Measurements from ENCODE around the gene ZMAT5. TPM values are rescaled to one million over a fixed set of nuclear protein-coding genes. Genes with fewer than 3 reads are reported as not detected.
A peak's percentile ranks its signal among the peaks of the same experiment; 100 is the strongest.

ZMAT5 gene
- total RNA-seq, 2 experiments from 2014 or later: 19.0 to 21.8 TPM

GRCh38 chr22:29702000-29702930 lies 64.5 kb downstream of the ZMAT5 start:
- Mint-ChIP-seq H3K36me3 (ENCODE audit: low read depth) (no peaks in the 10 kb centered on the region), H3K27ac (no peak overlapping the region), H3K27me3 (ENCODE audit: low read depth) (peaks cover 2% of the 10 kb centered on the region), H3K9me3 (ENCODE audit: insufficient read depth) (no peaks in the 10 kb centered on the region), H3K4me1 (ENCODE audit: low read depth) (peaks cover 9% of the 10 kb centered on the region), H3K4me3 (no peak overlapping the region)
- ChIA-PET CTCF (interaction anchor here (0.9 to 2.0 kb wide), 7 partner anchors 10 to 386 kb away, joined by 3 to 11 read pairs (median 5); no protein-coding TSS in a partner anchor), POLR2A (interaction anchor here (0.8 to 0.9 kb wide), 2 partner anchors 9 to 21 kb away, joined by 3 to 6 read pairs; no protein-coding TSS in a partner anchor)
- DNase-seq: no peak
- ATAC-seq: no peak

GRCh38 chr22:29701155-29701999 lies 65.4 kb downstream of the ZMAT5 start:
- peaks cover 9% of the 10 kb centered on the region for H3K4me1 Mint-ChIP-seq (ENCODE audit: low read depth)
- peak; percentile 46 for DNase-seq
- POLR2A ChIA-PET: interaction anchor here (0.8 kb wide), 1 partner anchor 20 kb away, joined by 6 read pairs; no protein-coding TSS in a partner anchor
- peak; percentile 61 for ATAC-seq
- H3K9me3 Mint-ChIP-seq (ENCODE audit: insufficient read depth): no peaks in the 10 kb centered on the region
- H3K36me3 Mint-ChIP-seq (ENCODE audit: low read depth): no peaks in the 10 kb centered on the region
- CTCF ChIA-PET: interaction anchor here (0.9 to 2.0 kb wide), 8 partner anchors 9 to 387 kb away, joined by 3 to 11 read pairs (median 4); no protein-coding TSS in a partner anchor
- H3K4me3 Mint-ChIP-seq: no peak overlapping the region
- peak overlapping the region; percentile 39 for H3K27ac Mint-ChIP-seq
- H3K27me3 Mint-ChIP-seq (ENCODE audit: low read depth): peaks cover 2% of the 10 kb centered on the region

GRCh38 chr22:29700900-29701154 lies 66.0 kb downstream of the ZMAT5 start:
- Mint-ChIP-seq H3K27me3 (ENCODE audit: low read depth) (peaks cover 2% of the 10 kb centered on the region), H3K4me1 (ENCODE audit: low read depth) (peaks cover 9% of the 10 kb centered on the region), H3K27ac (no peak overlapping the region), H3K36me3 (ENCODE audit: low read depth) (peaks cover 2% of the 10 kb centered on the region), H3K4me3 (no peak overlapping the region), H3K9me3 (ENCODE audit: insufficient read depth) (no peaks in the 10 kb centered on the region)
- DNase-seq (no peak), ATAC-seq (no peak)
- ChIA-PET POLR2A (no interaction called here), CTCF (interaction anchor here (0.9 to 2.0 kb wide), 6 partner anchors 11 to 388 kb away, joined by 3 to 11 read pairs (median 6); no protein-coding TSS in a partner anchor)

GRCh38 chr22:29700206-29700899 lies 66.5 kb downstream of the ZMAT5 start:
- H3K36me3 Mint-ChIP-seq (ENCODE audit: low read depth): peaks cover 2% of the 10 kb centered on the region
- ChIA-PET CTCF (interaction anchor here (0.9 to 2.0 kb wide), 3 partner anchors 11 to 121 kb away, joined by 3 to 6 read pairs (median 4); no protein-coding TSS in a partner anchor), POLR2A (no interaction called here)
- no peak overlapping the region for H3K27ac Mint-ChIP-seq
- H3K4me1 Mint-ChIP-seq (ENCODE audit: low read depth): peaks cover 9% of the 10 kb centered on the region
- H3K4me3 Mint-ChIP-seq: no peak overlapping the region
- no peak for ATAC-seq
- no peak for DNase-seq
- H3K9me3 Mint-ChIP-seq (ENCODE audit: insufficient read depth): no peaks in the 10 kb centered on the region
- peaks cover 2% of the 10 kb centered on the region for H3K27me3 Mint-ChIP-seq (ENCODE audit: low read depth)

- Mint-ChIP-seq H3K36me3 (ENCODE audit: low read depth) (peaks cover 4% of the 10 kb centered on the region), H3K4me1 (ENCODE audit: low read depth) (peaks cover 9% of the 10 kb centered on the region), H3K27me3 (ENCODE audit: low read depth) (peaks cover 2% of the 10 kb centered on the region), H3K27ac (no peak overlapping the region), H3K4me3 (no peak overlapping the region), H3K9me3 (ENCODE audit: insufficient read depth) (no peaks in the 10 kb centered on the region)
- ATAC-seq (no peak), DNase-seq (no peak)
- POLR2A ChIA-PET: no interaction called here
- CTCF ChIA-PET: interaction anchor here (1.4 kb wide), 1 partner anchor 8 kb away, joined by 3 read pairs; no protein-coding TSS in a partner anchor
These were observed 68.8 kb downstream of the ZMAT5 start for GRCh38 chr22:29697853-29698598.

DNA sequence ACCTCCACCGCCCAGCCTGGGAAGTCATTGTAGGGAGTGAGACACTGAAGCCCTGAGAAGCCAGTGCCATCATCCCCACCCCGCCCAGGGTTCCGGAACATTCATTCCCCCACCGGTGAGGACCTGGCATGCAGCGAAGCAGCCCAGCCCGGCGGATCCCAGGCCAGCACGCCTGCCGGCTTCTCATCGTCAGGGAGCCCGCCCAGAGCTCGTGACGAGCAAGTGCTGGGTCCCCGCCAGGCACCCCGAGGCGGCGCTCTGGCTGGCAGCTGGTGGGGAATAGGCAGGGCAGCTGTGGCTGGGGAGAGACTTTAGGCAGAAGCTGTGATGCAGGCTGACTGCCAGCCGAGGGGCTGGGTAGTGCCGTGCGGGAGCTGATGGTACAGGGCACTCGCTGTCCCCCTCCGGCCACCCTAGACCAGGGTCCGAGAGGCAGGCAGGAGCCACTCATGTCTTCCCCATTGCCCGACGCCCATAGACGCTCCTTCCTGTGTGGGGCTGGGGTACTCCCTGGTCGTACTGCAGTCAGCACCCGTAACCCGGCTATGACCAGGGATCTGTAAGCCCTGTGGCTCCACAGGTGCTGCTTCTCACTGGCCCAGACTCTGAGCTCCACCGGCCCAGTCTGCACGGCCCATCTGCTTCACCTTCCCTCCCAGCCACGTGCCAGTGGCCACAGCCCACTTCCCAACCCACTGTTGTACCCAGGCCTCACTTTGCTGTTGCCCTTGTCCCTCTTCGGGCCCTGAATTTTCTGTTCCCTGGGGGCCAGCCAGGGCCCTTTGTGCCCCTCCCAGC lies 71.5 kb downstream of the ZMAT5 start:
- no peak for DNase-seq
- no peaks in the 10 kb centered on the region for H3K4me1 Mint-ChIP-seq (ENCODE audit: low read depth)
- ChIA-PET POLR2A (no interaction called here), CTCF (interaction anchor here (1.4 kb wide), 1 partner anchor 310 kb away, joined by 3 read pairs; no protein-coding TSS in a partner anchor)
- H3K9me3 Mint-ChIP-seq (ENCODE audit: insufficient read depth): no peaks in the 10 kb centered on the region
- H3K27ac Mint-ChIP-seq: no peak overlapping the region
- no peak for ATAC-seq
- H3K27me3 Mint-ChIP-seq (ENCODE audit: low read depth): no peaks in the 10 kb centered on the region
- peaks cover 4% of the 10 kb centered on the region for H3K36me3 Mint-ChIP-seq (ENCODE audit: low read depth)
- H3K4me3 Mint-ChIP-seq: no peak overlapping the region

GRCh38 chr22:29693671-29694070 lies 73.1 kb downstream of the ZMAT5 start:
- Mint-ChIP-seq H3K4me3 (no peak overlapping the region), H3K36me3 (ENCODE audit: low read depth) (peaks cover 4% of the 10 kb centered on the region), H3K27me3 (ENCODE audit: low read depth) (no peaks in the 10 kb centered on the region), H3K9me3 (ENCODE audit: insufficient read depth) (no peaks in the 10 kb centered on the region), H3K27ac (no peak overlapping the region), H3K4me1 (ENCODE audit: low read depth) (no peaks in the 10 kb centered on the region)
- CTCF ChIA-PET: interaction anchor here (1.0 to 1.2 kb wide), 2 partner anchors 57 to 395 kb away, joined by 3 read pairs; no protein-coding TSS in a partner anchor
- DNase-seq (no peak), ATAC-seq (no peak)
- POLR2A ChIA-PET: interaction anchor here (1.0 kb wide), 1 partner anchor 9 kb away, joined by 3 read pairs; no protein-coding TSS in a partner anchor

DNA sequence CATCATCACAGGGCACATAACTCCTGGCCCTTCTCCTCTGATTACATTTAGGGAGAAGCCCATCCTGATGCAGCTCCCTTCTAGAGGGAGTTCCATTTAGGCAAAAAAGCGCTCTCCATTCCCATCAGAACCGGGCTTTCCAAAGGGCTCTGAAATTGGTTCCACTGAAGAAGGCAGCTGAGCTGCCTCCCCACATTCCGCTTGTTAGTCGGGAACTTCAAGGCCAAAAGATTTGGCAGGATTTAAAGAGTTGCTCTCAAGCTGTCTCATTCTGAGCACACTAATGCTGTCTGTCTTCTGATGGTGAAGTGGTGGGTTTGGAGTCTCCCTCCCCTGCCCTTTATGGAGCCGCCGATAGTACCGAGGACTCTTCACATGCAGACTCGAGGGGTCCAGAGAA lies 73.6 kb downstream of the ZMAT5 start:
- Mint-ChIP-seq H3K27ac (peak overlapping the region; percentile 14), H3K27me3 (ENCODE audit: low read depth) (no peaks in the 10 kb centered on the region), H3K36me3 (ENCODE audit: low read depth) (peaks cover 4% of the 10 kb centered on the region), H3K9me3 (ENCODE audit: insufficient read depth) (no peaks in the 10 kb centered on the region), H3K4me1 (ENCODE audit: low read depth) (no peaks in the 10 kb centered on the region), H3K4me3 (no peak overlapping the region)
- DNase-seq: no peak
- ChIA-PET POLR2A (interaction anchor here (1.0 kb wide), 1 partner anchor 9 kb away, joined by 3 read pairs; no protein-coding TSS in a partner anchor), CTCF (interaction anchor here (1.0 to 1.3 kb wide), 3 partner anchors 8 to 396 kb away, joined by 3 read pairs; no protein-coding TSS in a partner anchor)
- ATAC-seq: no peak

DNA sequence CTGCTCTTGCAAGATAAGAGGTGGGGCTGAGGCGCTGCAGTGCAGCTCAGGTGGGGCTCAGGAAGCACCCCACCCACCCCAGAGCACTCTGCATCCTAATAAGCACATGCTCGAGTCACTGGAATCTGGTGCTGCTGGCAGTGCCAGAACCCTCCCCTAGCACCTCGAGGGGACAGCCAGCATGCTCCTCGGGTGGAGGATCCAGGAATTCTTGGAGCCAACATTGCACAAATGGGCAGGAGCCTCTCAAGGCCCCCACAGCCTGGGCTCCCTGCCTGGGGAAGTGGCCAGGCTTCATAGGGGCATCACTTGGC lies 74.5 kb downstream of the ZMAT5 start:
- ChIA-PET CTCF (interaction anchor here (1.3 kb wide), 1 partner anchor 9 kb away, joined by 3 read pairs; no protein-coding TSS in a partner anchor), POLR2A (no interaction called here)
- ATAC-seq (no peak), DNase-seq (no peak)
- H3K9me3 Mint-ChIP-seq (ENCODE audit: insufficient read depth): no peaks in the 10 kb centered on the region
- H3K27ac Mint-ChIP-seq: no peak overlapping the region
- H3K4me1 Mint-ChIP-seq (ENCODE audit: low read depth): no peaks in the 10 kb centered on the region
- peaks cover 4% of the 10 kb centered on the region for H3K36me3 Mint-ChIP-seq (ENCODE audit: low read depth)
- no peak overlapping the region for H3K4me3 Mint-ChIP-seq
- H3K27me3 Mint-ChIP-seq (ENCODE audit: low read depth): no peaks in the 10 kb centered on the region

- ChIA-PET CTCF (interaction anchor here (0.7 to 1.3 kb wide), 2 partner anchors 10 to 67 kb away, joined by 3 read pairs; no protein-coding TSS in a partner anchor), POLR2A (no interaction called here)
- peaks cover 8% of the 10 kb centered on the region for H3K36me3 Mint-ChIP-seq (ENCODE audit: low read depth)
These were observed 75.0 kb downstream of the ZMAT5 start for GRCh38 chr22:29691636-29692326.

More at GRCh38 chr22:29691636-29692326, 75.0 kb downstream of the ZMAT5 start:
- Mint-ChIP-seq H3K9me3 (ENCODE audit: insufficient read depth) (no peaks in the 10 kb centered on the region), H3K4me1 (ENCODE audit: low read depth) (no peaks in the 10 kb centered on the region), H3K27ac (no peak overlapping the region), H3K4me3 (no peak overlapping the region), H3K27me3 (ENCODE audit: low read depth) (no peaks in the 10 kb centered on the region)
- ATAC-seq: no peak
- no peak for DNase-seq

Data from activated CD8-positive, alpha-beta T cell treated with anti-CD3 and anti-CD28 coated beads, Interleukin-2, amount 10 ng/mL, durations not matched to agents 7 days and 5 days (primary cell).